ENCODE measurements around the gene MRPS31.

- TF ChIP-seq CTCF (IDR thresholded peaks at IDR 0.05) (no peak), POLR2AphosphoS5 (IDR thresholded peaks at IDR 0.05; ENCODE audit: low read depth, low read length) (no peak), CHD2 (IDR thresholded peaks at IDR 0.05; ENCODE audit: low read length, partially characterized antibody) (no peak), USF1 (IDR thresholded peaks at IDR 0.05; ENCODE audit: borderline replicate concordance, low read depth) (no peak)
Measured at GRCh38 chr13:40774672-40775071, 3.7 kb upstream of the MRPS31 start.
